HG03060 (cell line): Measurements from ENCODE around the gene PNO1.

Source experiments
- ATAC-seq: cut with Tn5 transposase; IDR thresholded peaks from one replicate; pipeline ENCODE4 v1.9.1; 2021; ENCODE audit warnings: low read depth, moderate number of reproducible peaks; ENCODE audit not compliant: unreplicated experiment

PNO1 gene

GRCh38 chr2:68193144-68193543 lies 35.5 kb downstream of the PNO1 start:
- ATAC-seq: no peak

GRCh38 chr2:68193787-68194372 lies 36.2 kb downstream of the PNO1 start:
- ATAC-seq: no peak

- no peak for ATAC-seq
Measured at GRCh38 chr2:68195096-68195495, 37.4 kb downstream of the PNO1 start.

GRCh38 chr2:68196120-68196716 lies 38.5 kb downstream of the PNO1 start:
- ATAC-seq: no peak

- ATAC-seq: no peak
Measured at GRCh38 chr2:68200157-68200787, 42.6 kb downstream of the PNO1 start.

- peak; percentile 89 for ATAC-seq
Measured at GRCh38 chr2:68203587-68203986, 45.9 kb downstream of the PNO1 start.

GRCh38 chr2:68206793-68207192 lies 49.1 kb downstream of the PNO1 start:
- ATAC-seq: no peak

GRCh38 chr2:68214381-68214780 lies 56.7 kb downstream of the PNO1 start:
- ATAC-seq: peak; percentile 58

- ATAC-seq: peak; percentile 37
Measured at GRCh38 chr2:68216454-68217310, 59.0 kb downstream of the PNO1 start.

- no peak for ATAC-seq
Measured at GRCh38 chr2:68217729-68218128, 60.0 kb downstream of the PNO1 start.

- no peak for ATAC-seq
Measured at GRCh38 chr2:68218343-68218901, 60.7 kb downstream of the PNO1 start.

- no peak for ATAC-seq
Measured at GRCh38 chr2:68222287-68222686, 64.6 kb downstream of the PNO1 start.

GRCh38 chr2:68223419-68223818 lies 65.7 kb downstream of the PNO1 start:
- no peak for ATAC-seq

GRCh38 chr2:68225119-68225632 lies 67.5 kb downstream of the PNO1 start:
- ATAC-seq: peak; percentile 57
